T1000 (cell line): ENCODE results near the gene CYB5B.
A peak's percentile ranks its signal among the peaks of the same experiment; 100 is the strongest.
"Not testable (repeated sequence)": the region's sequence is repeated elsewhere in the genome, so short reads cannot be mapped to it uniquely, and the experiment has no call there.

Experiments
- DNase-seq: peaks from one replicate; lab custom pipeline; 2025; ENCODE audit warnings: mixed read lengths; lab: John Stamatoyannopoulos, UW

CYB5B gene

GRCh38 chr16:69410219-69410990 lies 14.0 kb upstream of the CYB5B start:
- no peak for DNase-seq

GRCh38 chr16:69411064-69411985 lies 13.1 kb upstream of the CYB5B start:
- no peak for DNase-seq

- DNase-seq: no peak
Observed at GRCh38 chr16:69412287-69412686, 12.1 kb upstream of the CYB5B start.

- DNase-seq: no peak
Observed at GRCh38 chr16:69413045-69413664, 11.3 kb upstream of the CYB5B start.

GRCh38 chr16:69417520-69418199 lies 6.8 kb upstream of the CYB5B start:
- DNase-seq: peak; percentile 45

- no peak for DNase-seq
Observed at GRCh38 chr16:69419956-69420355, 4.5 kb upstream of the CYB5B start.

GRCh38 chr16:69423189-69423588 lies 1.2 kb upstream of the CYB5B start:
- DNase-seq: no peak

- DNase-seq: no peak
Observed at GRCh38 chr16:69424935-69425784, 741 bp downstream of the CYB5B start.

GRCh38 chr16:69428652-69429051 lies 4.2 kb downstream of the CYB5B start:
- no peak for DNase-seq

- not testable (repeated sequence) for DNase-seq
Observed at GRCh38 chr16:69429058-69429640, 4.7 kb downstream of the CYB5B start.

- no peak for DNase-seq
Observed at GRCh38 chr16:69431948-69432468, 7.6 kb downstream of the CYB5B start.

GRCh38 chr16:69434066-69434465 lies 9.6 kb downstream of the CYB5B start:
- no peak for DNase-seq

- no peak for DNase-seq
Observed at GRCh38 chr16:69435977-69436820, 11.8 kb downstream of the CYB5B start.

- DNase-seq: no peak
Observed at GRCh38 chr16:69436896-69437295, 12.5 kb downstream of the CYB5B start.

GRCh38 chr16:69438465-69438864 lies 14.0 kb downstream of the CYB5B start:
- DNase-seq: no peak

GRCh38 chr16:69440250-69440649 lies 15.8 kb downstream of the CYB5B start:
- no peak for DNase-seq

- not testable (repeated sequence) for DNase-seq
Observed at GRCh38 chr16:69441030-69441429, 16.6 kb downstream of the CYB5B start.

GRCh38 chr16:69443927-69444631 lies 19.7 kb downstream of the CYB5B start:
- no peak for DNase-seq
